Fibroblast of mammary gland (primary cell): ENCODE measurements around the gene FTL.
"Not testable (repeated sequence)": the region's sequence is repeated elsewhere in the genome, so short reads cannot be mapped to it uniquely, and the experiment has no call there.

Experiments
- DNase-seq: peaks from one replicate; pipeline ENCODE4 v3.0.0-alpha.2; 2010; ENCODE audit warnings: low read depth
- H3K4me3 ChIP-seq: 2 replicates; pipeline ENCODE4 v1.5.1; 2011; ENCODE audit warnings: low read depth, mild to moderate bottlenecking, low read length, moderate library complexity; ENCODE audit not compliant: control insufficient read depth
- TF ChIP-seq, protein P1 (sequence below): conservative IDR thresholded peaks from 2 replicates; pipeline ENCODE4 v1.5.1; 2011; ENCODE audit warnings: low read depth, low read length, inconsistent platforms; ENCODE audit not compliant: control insufficient read depth, insufficient read depth

Gene FTL

GRCh38 chr19:48965040-48965805 lies at the start of gene FTL:
Gene FTL (plus strand): TSS chr19:48965309. CDS start chr19:48965508, 199 bp downstream.
- H3K4me3 ChIP-seq = peak within 1 kb of the TSS; percentile 92
- DNase-seq = peak; percentile 91
- TF ChIP-seq, protein P1, sequence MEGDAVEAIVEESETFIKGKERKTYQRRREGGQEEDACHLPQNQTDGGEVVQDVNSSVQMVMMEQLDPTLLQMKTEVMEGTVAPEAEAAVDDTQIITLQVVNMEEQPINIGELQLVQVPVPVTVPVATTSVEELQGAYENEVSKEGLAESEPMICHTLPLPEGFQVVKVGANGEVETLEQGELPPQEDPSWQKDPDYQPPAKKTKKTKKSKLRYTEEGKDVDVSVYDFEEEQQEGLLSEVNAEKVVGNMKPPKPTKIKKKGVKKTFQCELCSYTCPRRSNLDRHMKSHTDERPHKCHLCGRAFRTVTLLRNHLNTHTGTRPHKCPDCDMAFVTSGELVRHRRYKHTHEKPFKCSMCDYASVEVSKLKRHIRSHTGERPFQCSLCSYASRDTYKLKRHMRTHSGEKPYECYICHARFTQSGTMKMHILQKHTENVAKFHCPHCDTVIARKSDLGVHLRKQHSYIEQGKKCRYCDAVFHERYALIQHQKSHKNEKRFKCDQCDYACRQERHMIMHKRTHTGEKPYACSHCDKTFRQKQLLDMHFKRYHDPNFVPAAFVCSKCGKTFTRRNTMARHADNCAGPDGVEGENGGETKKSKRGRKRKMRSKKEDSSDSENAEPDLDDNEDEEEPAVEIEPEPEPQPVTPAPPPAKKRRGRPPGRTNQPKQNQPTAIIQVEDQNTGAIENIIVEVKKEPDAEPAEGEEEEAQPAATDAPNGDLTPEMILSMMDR = no peak

- H3K4me3 ChIP-seq = no peak overlapping the region
- TF ChIP-seq, protein P1 = no peak
These were observed 49.4 kb upstream of the FTL start for GRCh38 chr19:48915757-48916156.

DNA sequence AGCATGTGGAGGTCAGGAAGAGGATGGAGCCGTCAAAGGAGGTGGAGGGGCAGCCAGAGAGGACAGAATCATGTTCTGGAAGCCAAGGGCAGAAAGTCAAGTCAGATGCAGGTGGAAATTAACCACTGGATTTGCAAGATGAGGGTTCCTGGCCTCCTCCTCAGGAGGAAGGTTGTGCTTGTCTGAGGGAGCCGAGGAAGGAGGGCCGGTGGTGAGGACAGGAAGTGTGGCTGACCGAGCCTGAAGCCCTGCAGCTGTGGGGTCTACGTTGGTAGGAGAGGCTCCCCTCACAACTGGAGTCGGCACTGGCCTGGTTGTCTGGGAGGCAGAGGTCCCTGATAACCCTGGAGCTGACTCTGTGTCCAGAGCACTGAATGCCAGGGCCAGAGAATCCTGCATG lies 47.0 kb upstream of the FTL start:
- DNase-seq = no peak

More at GRCh38 chr19:48915757-48916156, 49.4 kb upstream of the FTL start:
- DNase-seq = no peak

DNA sequence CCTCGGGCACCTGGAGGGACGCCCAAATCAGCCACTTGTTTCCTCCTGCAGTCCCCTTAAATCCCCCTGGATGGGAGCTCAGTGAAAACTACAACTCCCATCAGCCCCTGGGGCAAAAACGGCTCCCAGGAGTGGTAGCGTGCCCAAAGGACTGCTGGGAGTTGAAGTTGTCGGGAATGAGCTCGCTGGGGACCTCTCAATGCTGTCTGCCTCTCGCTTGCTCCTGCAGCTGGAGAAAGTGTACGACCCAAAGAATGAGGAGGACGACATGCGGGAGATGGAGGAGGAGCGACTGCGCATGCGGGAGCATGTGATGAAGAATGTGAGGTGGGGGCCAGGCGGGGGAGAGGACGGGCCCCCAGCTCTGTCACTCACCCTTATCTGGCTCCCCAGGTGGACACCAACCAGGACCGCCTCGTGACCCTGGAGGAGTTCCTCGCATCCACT lies 46.3 kb upstream of the FTL start:
- no peak overlapping the region for H3K4me3 ChIP-seq
- no peak for DNase-seq

More for the DNA sequence above, 47.0 kb upstream of the FTL start:
- no peak overlapping the region for H3K4me3 ChIP-seq
- TF ChIP-seq, protein P1 = no peak

DNA sequence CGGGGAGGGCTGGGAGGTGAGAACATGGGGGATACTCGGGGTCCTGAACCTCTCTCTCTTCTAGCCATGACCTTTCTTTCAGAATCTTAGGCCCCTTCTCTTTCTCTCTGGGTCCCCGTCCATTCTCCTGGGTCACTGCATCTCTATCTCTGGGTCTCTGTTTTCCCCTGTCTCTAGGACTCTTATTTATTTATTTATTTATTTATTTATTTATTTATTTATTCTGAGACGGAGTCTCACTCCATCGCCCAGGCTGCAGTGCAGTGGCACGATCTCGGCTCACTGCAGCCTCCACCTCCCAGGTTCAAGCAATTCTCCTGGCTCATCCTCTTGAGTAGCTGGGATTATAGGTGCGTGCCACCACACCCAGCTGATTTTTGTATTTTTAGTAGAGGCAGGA lies 45.8 kb upstream of the FTL start:
- not testable (repeated sequence) for DNase-seq, H3K4me3 ChIP-seq

More for the DNA sequence above, 46.3 kb upstream of the FTL start:
- TF ChIP-seq, protein P1 = no peak

DNA sequence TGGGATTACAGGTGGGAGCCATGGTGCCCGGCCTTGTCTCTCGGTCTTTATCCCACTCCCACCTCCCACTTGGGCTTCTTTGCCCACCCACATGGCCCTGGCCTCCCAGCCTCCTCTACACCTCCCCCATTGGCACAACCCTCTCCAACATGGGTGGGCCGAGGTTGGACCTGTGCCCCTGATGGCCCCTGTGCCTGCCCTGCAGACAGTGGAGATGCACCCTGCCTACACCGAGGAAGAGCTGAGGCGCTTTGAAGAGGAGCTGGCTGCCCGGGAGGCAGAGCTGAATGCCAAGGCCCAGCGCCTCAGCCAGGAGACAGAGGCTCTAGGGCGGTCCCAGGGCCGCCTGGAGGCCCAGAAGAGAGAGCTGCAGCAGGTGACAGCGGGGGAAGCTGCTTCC lies 44.2 kb upstream of the FTL start:
- TF ChIP-seq, protein P1 = no peak
- H3K4me3 ChIP-seq = no peak overlapping the region

GRCh38 chr19:48921721-48922500 lies 43.2 kb upstream of the FTL start:
- no peak overlapping the region for H3K4me3 ChIP-seq
- TF ChIP-seq, protein P1 = no peak
- no peak for DNase-seq

More for the DNA sequence above, 44.2 kb upstream of the FTL start:
- no peak for DNase-seq
